ENCODE data around the gene SCG5.

Gene SCG5

DNA sequence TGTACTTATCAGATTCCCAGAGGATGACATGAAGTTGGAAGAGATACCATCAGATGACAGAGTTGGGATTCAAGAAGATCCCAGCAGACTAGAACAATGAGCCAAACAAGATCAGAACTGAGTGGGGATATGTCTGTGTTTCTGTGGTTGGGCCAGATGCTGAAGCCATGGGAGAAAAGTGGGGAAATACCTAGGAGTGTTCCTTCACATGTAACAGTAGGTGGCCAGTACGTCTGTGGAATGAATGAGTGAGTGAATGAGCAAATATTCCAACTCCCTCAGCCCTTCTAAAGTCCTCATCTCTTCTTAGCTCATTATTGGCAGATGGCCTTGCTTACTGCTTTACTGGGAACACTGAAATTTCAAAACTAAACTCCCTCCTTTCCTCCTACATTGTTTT, 44.1 kb downstream of the SCG5 start:
- H3K4me3 ChIP-seq (ENCODE audit: low read length): no peak overlapping the region
- TF ChIP-seq, protein P1, sequence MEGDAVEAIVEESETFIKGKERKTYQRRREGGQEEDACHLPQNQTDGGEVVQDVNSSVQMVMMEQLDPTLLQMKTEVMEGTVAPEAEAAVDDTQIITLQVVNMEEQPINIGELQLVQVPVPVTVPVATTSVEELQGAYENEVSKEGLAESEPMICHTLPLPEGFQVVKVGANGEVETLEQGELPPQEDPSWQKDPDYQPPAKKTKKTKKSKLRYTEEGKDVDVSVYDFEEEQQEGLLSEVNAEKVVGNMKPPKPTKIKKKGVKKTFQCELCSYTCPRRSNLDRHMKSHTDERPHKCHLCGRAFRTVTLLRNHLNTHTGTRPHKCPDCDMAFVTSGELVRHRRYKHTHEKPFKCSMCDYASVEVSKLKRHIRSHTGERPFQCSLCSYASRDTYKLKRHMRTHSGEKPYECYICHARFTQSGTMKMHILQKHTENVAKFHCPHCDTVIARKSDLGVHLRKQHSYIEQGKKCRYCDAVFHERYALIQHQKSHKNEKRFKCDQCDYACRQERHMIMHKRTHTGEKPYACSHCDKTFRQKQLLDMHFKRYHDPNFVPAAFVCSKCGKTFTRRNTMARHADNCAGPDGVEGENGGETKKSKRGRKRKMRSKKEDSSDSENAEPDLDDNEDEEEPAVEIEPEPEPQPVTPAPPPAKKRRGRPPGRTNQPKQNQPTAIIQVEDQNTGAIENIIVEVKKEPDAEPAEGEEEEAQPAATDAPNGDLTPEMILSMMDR (conservative IDR thresholded peaks at IDR 0.05; ENCODE audit: low read depth, low read length): no peak
- no peak for DNase-seq (ENCODE audit: low read depth)

DNA sequence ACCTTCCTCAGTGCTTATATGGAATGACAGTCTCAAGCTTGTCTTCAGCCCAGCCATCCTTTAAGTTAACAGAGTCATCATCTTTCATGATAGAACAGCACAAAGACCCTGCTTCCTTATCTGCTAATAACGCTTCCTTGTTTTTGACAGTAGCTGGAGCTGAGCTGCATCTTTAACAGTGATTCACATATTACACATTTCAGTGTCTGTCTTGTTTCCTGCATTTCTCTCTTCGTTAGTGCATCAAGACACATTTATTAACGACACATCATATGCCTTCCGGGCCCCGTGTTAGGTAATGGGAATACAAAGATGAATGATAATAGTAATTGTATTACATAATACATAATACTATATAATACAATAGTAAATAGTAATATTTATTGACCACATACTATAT, 46.0 kb downstream of the SCG5 start:
- no peak overlapping the region for H3K4me3 ChIP-seq (ENCODE audit: low read length)
- TF ChIP-seq, protein P1 (conservative IDR thresholded peaks at IDR 0.05; ENCODE audit: low read depth, low read length): no peak
- DNase-seq (ENCODE audit: low read depth): no peak

DNA sequence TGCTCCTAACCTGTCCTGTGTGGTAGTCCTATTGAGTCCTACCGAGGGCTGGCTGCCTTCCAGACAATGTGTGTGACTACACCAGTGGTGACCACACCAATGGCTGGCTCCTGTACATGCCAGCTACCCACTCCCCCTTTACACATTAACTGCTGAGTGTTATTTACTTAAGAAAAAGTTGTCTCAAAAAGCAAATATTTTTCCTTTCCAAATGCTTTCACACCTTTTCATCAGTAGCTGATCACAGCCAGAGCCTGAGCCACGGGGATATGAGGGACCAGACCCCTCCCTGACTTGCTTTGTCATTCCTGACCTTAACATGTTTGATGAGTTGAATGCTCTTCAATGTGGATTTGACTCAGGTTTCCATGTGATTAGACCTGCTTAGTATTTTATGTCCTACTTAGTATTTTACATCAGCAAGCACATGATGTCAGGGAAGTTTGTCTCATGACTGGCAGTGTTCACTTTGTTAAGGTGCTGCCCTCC, 46.7 kb downstream of the SCG5 start:
- TF ChIP-seq, protein P1 (conservative IDR thresholded peaks at IDR 0.05; ENCODE audit: low read depth, low read length): no peak
- H3K4me3 ChIP-seq (ENCODE audit: low read length): no peak overlapping the region
- DNase-seq (ENCODE audit: low read depth): no peak

DNA sequence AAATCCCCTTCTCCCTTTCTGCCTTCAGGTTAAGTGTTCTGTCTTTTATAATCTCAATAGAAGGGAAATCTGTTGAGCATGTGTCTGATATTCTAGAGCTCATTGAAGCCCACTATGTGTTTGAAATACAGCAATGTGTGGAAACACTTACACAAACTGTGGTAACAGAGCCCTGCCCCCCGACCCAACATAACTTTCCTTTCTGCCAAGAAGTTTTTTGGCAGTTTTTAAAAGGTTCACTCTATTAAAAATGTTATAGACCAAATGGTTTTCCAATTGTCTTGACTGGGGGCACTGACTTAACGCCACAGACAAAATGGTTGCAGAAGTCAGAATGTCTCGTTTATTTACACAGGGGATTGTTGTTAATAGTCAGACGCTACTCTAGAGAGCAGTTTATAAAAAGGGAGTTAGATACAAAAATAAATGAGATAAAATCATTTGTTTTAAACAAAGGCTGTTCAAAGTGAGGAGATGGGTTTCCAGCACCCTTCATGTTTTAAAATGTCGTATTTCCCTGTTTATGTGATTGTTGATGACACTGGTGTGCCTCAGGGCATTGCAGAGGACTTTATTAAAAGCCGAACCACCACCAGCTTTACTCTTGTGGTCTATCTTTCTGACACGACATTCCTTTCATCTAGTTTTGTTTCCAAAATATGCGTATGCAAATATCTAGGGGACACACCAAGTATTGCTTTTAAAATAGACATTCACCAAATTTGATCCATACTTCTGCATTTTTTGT, 49.6 kb downstream of the SCG5 start:
- DNase-seq (ENCODE audit: low read depth): no peak
- no peak overlapping the region for H3K4me3 ChIP-seq (ENCODE audit: low read length)
- TF ChIP-seq, protein P1 (conservative IDR thresholded peaks at IDR 0.05; ENCODE audit: low read depth, low read length): no peak

DNA sequence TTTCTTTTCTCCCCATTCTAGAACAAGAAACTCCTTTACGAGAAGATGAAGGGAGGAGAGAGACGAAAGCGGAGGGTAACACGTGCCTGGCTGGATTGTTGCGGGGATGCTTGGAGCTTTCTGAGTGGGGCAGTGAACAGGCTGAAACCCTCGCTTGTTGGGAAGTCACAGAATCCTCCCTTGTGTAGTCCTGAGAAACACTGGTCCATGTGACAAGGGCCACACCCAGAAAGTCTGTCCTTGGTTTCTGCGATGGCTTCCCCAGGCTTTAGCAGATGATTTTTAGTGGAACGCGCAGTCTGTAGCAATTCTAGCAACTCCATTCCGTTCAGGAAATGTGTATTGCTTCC, 50.2 kb downstream of the SCG5 start:
- no peak overlapping the region for H3K4me3 ChIP-seq (ENCODE audit: low read length)
- no peak for DNase-seq (ENCODE audit: low read depth)
- TF ChIP-seq, protein P1 (conservative IDR thresholded peaks at IDR 0.05; ENCODE audit: low read depth, low read length): no peak

DNA sequence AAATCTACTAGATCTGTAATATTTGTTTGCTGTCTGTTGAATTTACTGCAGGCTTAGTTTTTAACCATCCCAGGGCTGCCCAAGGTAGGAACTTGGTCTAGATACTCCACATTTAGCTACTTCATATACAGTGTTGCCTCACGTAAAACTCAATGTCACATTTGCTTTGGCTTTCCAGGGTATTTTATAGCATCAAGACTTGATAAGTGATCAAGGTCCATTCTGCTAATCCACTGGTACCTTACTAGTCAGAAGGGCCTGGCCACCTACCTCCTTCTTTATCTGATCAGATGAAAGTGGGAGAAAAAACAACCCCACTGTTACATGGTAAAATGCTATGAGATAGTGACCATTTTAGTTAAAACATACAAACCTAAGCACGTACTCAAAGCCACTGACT, 50.8 kb downstream of the SCG5 start:
- DNase-seq (ENCODE audit: low read depth): no peak
- H3K4me3 ChIP-seq (ENCODE audit: low read length): no peak overlapping the region
- TF ChIP-seq, protein P1 (conservative IDR thresholded peaks at IDR 0.05; ENCODE audit: low read depth, low read length): no peak

Measured in retinal pigment epithelial cell (primary cell).